HL-60/S4 (cell line): Measurements from ENCODE around the gene FAM78B.

ENCODE experiments used
- in situ Hi-C: fragments of 300-500 bp; cut with MboI; formaldehyde crosslinking; loops from 2 replicates; pipeline ENCODE4 v1.14.3; 2022; ENCODE audit warnings: low sequenced_read_pairs

The FAM78B gene

DNA sequence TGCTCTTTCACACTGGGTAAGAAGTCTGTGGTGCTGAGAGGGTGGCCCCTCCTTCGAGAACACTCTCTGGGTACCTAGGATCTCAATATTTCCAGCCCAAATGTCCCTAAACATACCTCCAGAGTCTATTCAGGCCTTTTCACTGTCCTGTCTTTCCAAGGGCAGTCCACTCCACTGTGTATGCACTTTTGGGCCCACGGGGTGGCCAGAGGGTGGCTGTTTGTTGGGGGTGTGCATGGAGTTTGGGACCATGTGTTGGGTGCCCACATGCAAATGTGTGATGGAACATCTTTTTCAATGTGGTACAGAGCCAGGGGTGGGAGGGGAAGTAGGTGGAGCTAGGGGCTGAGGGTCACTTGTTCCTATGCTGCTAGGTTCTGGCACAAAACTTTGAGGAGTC lies 87.5 kb downstream of the FAM78B start:
- in situ Hi-C loops: no loop called here

DNA sequence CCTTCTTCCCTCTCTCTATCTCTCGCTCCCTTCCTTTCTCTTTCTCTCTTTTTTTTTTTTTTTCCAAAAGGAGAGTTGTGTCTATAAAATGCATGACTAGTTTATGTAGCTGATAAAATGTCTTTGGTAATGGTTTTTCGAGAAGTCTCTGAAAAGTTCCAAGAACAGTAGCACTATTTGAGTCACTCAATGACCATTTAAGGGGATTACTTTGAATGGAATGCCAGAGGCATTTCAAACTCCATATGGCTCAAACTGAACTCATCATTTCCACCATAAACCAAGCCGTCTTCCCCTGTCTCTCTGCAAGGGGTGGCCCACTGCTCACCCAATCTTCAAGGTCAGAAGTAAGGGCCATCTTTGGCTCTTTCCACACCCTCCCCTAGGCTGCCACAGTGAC lies 93.3 kb downstream of the FAM78B start:
- in situ Hi-C loops: no loop called here

GRCh38 chr1:166069390-166069789 lies 97.4 kb downstream of the FAM78B start:
- in situ Hi-C loops: no loop called here

- in situ Hi-C loops: no loop called here
Observed at GRCh38 chr1:166066107-166066506, 100.7 kb downstream of the FAM78B start.

DNA sequence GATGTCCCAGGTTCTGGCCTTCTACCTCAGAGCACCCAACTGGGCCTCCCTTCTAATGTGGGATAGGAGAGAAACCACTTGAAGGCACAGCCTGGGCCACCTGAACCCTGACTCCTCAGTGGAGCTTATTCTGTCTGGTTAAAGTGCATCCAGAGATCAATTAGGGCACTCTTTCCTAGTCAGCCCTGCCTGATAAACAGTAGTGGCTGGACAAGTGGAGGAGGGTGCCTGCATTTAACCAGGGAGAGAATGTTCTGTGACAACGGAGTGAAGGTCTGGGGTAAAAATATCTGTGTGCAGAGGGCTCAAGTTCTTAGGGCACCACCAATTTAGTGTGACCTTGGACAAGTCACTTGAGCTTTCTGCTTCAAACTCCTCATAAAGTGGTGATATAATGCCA lies 101.8 kb downstream of the FAM78B start:
- in situ Hi-C loops: no loop called here

GRCh38 chr1:166064313-166064926 lies 102.4 kb downstream of the FAM78B start:
- in situ Hi-C loops: no loop called here

- in situ Hi-C loops: no loop called here
Observed at GRCh38 chr1:166063701-166064100, 103.1 kb downstream of the FAM78B start.

GRCh38 chr1:166062421-166063070 lies 104.3 kb downstream of the FAM78B start:
- in situ Hi-C loops: no loop called here

- in situ Hi-C loops: no loop called here
Observed at GRCh38 chr1:166057650-166058049, 109.2 kb downstream of the FAM78B start.

DNA sequence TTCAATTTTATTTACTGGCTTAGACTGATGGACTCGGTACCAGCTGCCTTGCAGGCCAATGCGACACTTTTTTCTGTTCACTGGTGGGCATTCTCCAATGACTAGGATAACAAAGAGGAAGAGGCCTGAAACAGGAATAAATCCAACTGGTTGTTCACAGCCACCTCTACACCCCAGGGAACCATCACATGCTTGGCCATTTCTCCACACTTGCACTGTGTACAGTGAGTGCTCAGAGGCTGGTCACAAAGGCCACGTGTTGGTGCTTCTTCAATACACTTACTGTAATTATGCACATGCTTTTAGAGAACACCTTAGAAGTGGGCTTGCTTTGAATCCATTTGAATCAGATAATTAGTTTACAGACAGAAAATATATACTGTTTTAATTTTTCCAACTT lies 113.4 kb downstream of the FAM78B start:
- in situ Hi-C loops: no loop called here

GRCh38 chr1:166040202-166040997 lies 126.4 kb downstream of the FAM78B start:
- in situ Hi-C loops: no loop called here

- in situ Hi-C loops: no loop called here
Observed at GRCh38 chr1:166039436-166040201, 127.2 kb downstream of the FAM78B start.

DNA sequence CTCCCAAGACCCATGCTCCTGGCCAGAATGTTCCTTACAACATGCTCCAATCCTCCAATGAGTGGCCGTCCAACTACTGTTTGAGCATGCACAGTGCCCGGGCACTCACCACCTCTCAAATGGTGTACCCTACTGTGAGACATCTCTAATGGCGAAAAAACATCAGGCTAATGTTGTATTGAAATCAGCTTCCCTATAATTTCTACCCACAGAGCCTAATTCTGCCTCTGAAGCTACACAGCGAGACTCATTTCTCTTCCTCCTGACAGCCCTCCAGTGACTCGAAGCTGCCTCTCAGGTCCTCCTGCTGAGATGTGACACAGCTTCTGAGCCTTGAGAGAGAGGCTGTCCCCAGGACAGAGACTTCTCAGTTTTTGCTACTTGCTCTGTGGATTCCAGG lies 130.7 kb downstream of the FAM78B start:
- in situ Hi-C loops: no loop called here

- in situ Hi-C loops: no loop called here
Observed at GRCh38 chr1:166032572-166033371, 134.0 kb downstream of the FAM78B start.

- in situ Hi-C loops: no loop called here
Observed at GRCh38 chr1:166031932-166032571, 134.7 kb downstream of the FAM78B start.

GRCh38 chr1:166029196-166029945 lies 137.4 kb downstream of the FAM78B start:
- in situ Hi-C loops: no loop called here

DNA sequence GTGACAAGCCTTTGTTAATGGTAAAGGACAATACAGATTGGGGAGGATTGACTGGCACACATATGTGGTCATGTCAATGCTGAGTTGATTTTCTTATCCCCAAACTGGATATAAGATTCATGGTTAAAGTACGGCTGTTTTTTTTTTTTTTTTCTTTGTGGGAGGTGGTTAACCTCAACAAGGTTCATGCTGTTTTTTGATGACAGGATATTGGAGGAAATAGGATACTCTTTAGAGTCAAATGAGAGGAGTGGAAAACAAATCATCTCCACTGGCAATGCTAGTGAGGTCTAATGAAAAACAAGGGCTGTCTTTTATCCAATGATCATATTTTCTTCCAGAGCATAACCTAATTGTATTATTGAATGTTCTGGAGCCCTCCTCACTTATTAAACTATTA lies 140.2 kb downstream of the FAM78B start:
- in situ Hi-C loops: no loop called here

GRCh38 chr1:166026143-166026542 lies 140.7 kb downstream of the FAM78B start:
- in situ Hi-C loops: no loop called here

DNA sequence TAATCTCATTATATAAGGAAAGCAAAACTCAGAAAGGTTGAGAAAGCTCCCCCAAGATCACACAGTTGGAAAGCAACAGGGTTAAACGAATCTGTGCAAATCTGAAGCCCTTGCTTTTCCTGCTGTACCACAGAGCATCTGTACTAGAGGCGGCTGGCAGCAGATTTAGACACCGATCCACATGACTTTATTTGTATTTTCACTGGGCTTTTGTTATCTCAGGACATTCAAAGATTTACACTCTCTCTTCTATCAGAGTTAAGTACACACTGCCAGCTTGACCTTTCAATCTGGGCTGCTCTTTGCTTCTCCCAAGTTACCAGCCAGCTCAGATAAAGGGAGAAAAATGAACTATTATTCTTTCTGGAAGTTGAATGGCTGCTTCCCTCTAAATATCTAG lies 146.6 kb downstream of the FAM78B start:
- in situ Hi-C loops: no loop called here
